B cell (primary cell): ENCODE data around the gene DYNLL2. TPM values are rescaled to one million over a fixed set of nuclear protein-coding genes. Genes with fewer than 3 reads are reported as not detected.
"Not testable (repeated sequence)": the region's sequence is repeated elsewhere in the genome, so short reads cannot be mapped to it uniquely, and the experiment has no call there.

ENCODE experiments used
- ATAC-seq: fragments of 200-7000 bp; cut with Tn5 transposase; one replicate; pipeline ENCODE4 v1.10.0; 2021; ENCODE audit warnings: low read depth, mild to moderate bottlenecking, moderate number of reproducible peaks, moderate library complexity
- CTCF ChIA-PET: fragments of 350-600 bp; sonication (Branson Sonifier 250); formaldehyde crosslinking; loops from one replicate; lab custom pipeline; 2021; ENCODE audit warnings: antibody characterized with exemption, inconsistent platforms; lab: Charles Lee
- POLR2A ChIA-PET: fragments of 350-600 bp; sonication (Branson Sonifier 250); formaldehyde crosslinking; loops from one replicate; lab custom pipeline; 2021; ENCODE audit warnings: antibody characterized with exemption; lab: Charles Lee
- DNase-seq: peaks from one replicate; pipeline ENCODE4 v3.0.0; 2013
- H2AFZ ChIP-seq: 2 replicates; pipeline ENCODE4 v1.6.1; 2012; ENCODE audit warnings: mild to moderate bottlenecking, low read depth, low read length; ENCODE audit not compliant: insufficient read depth, poor library complexity, severe bottlenecking
- H3K27ac ChIP-seq, 2 donors: 1 replicate in 1 of 2; 2 replicates in 1 of 2; pipeline ENCODE4 v1.5.1; 2012 to 2013; ENCODE audit warnings: low read length in 2 of 2, mild to moderate bottlenecking in 2 of 2, moderate library complexity in 1 of 2
- H3K27me3 ChIP-seq, 4 experiments: fragments of 200-600 bp in 1 of 4; sonication (generic) in 1 of 4; replicated peaks in 1 of 4; 1 replicate in 2 of 4; 2 replicates in 2 of 4; pipeline versions ENCODE4 v1.6.1 to v1.7.0; 2013 to 2016; ENCODE audit warnings: low read length in 3 of 4, mild to moderate bottlenecking in 2 of 4, mixed read lengths in 1 of 4, moderate library complexity in 1 of 4; ENCODE audit not compliant: insufficient read depth in 4 of 4, control insufficient read depth in 3 of 4; ENCODE audit errors: control extremely low read depth in 1 of 4
- H3K36me3 ChIP-seq, 2 experiments: replicated peaks in 1 of 2; 1 replicate in 1 of 2; 2 replicates in 1 of 2; pipeline versions ENCODE4 v1.6.1 to v1.7.1; 2013; ENCODE audit warnings: low read length in 1 of 2; ENCODE audit not compliant: insufficient read depth in 2 of 2, control insufficient read depth in 1 of 2; ENCODE audit errors: control extremely low read depth in 1 of 2, extremely low read depth in 1 of 2
- H3K4me1 ChIP-seq, 2 donors: fragments of 200-600 bp in 1 of 2; sonication (generic) in 1 of 2; 1 replicate in 1 of 2; 2 replicates in 1 of 2; pipeline versions ENCODE4 v1.5.1 to v1.6.1; 2013 to 2017; ENCODE audit warnings: low read length in 2 of 2; ENCODE audit not compliant: control insufficient read depth in 2 of 2, insufficient read depth in 2 of 2
- H3K4me2 ChIP-seq: replicated peaks from 2 replicates; pipeline ENCODE3; 2012; ENCODE audit warnings: mild to moderate bottlenecking, low read depth, low read length; ENCODE audit not compliant: poor library complexity, severe bottlenecking
- H3K4me3 ChIP-seq, 5 experiments: fragments of 200-600 bp in 1 of 5; sonication (generic) in 1 of 5; 1 replicate in 3 of 5; 2 replicates in 2 of 5; pipeline versions ENCODE4 v1.5.1 to v1.7.0; 2011 to 2016; ENCODE audit warnings: low read length in 4 of 5, mild to moderate bottlenecking in 4 of 5, low read depth in 2 of 5, control low read depth in 1 of 5, moderate library complexity in 1 of 5; ENCODE audit not compliant: insufficient read depth in 1 of 5; ENCODE audit errors: control extremely low read depth in 1 of 5, extremely low read depth in 1 of 5
- H3K79me2 ChIP-seq: fragments of 200-600 bp; sonication (generic); one replicate; pipeline ENCODE4 v1.6.0; 2016; ENCODE audit warnings: low read length; ENCODE audit not compliant: control insufficient read depth, insufficient read depth
- H3K9ac ChIP-seq: fragments of 200-600 bp; sonication (generic); 2 replicates; pipeline ENCODE4 v1.6.1; 2017; ENCODE audit warnings: mild to moderate bottlenecking, low read length, moderate library complexity
- H3K9me3 ChIP-seq, 3 donors: one replicate each; pipeline versions ENCODE4 v1.6.1 to v1.7.1; 2013; ENCODE audit warnings: low read length in 2 of 3; ENCODE audit not compliant: control insufficient read depth in 2 of 3, insufficient read depth in 1 of 3; ENCODE audit errors: control extremely low read depth in 1 of 3
- H4K20me1 ChIP-seq: 2 replicates; pipeline ENCODE4 v1.6.0; 2012; ENCODE audit warnings: mild to moderate bottlenecking, low read length; ENCODE audit not compliant: insufficient read depth, control insufficient read depth, poor library complexity, severe bottlenecking
- H3K27ac Mint-ChIP-seq: one replicate; pipeline ENCODE4 v1.8.0; 2021; ENCODE audit warnings: mixed read lengths
- H3K27me3 Mint-ChIP-seq: one replicate; pipeline ENCODE4 v1.8.0; 2021; ENCODE audit warnings: mixed read lengths
- H3K4me1 Mint-ChIP-seq: one replicate; pipeline ENCODE4 v1.8.0; 2021; ENCODE audit warnings: mixed read lengths
- H3K4me3 Mint-ChIP-seq: one replicate; pipeline ENCODE4 v1.8.0; 2021; ENCODE audit warnings: mixed read lengths
- H3K9me3 Mint-ChIP-seq: one replicate; pipeline ENCODE4 v1.8.0; 2022; ENCODE audit warnings: mixed read lengths; ENCODE audit not compliant: insufficient read depth
- EZH2 ChIP-seq: IDR thresholded peaks from 2 replicates; pipeline ENCODE4 v1.6.1; 2012; ENCODE audit warnings: borderline replicate concordance, low read depth, mild to moderate bottlenecking, moderate library complexity, low read length; ENCODE audit not compliant: insufficient read depth, poor library complexity, severe bottlenecking
- WGBS: methylation state at CpG from one replicate; pipeline ENCODE4 v1.1.5; 2013; ENCODE audit warnings: missing lambda C conversion rate; ENCODE audit not compliant: insufficient coverage; 5-methylcytosine and 5-hydroxymethylcytosine counted together
- intact Hi-C: fragments of 100-400 bp; cut with micrococcal nuclease; formaldehyde crosslinking; loops from one replicate; pipeline ENCODE4 v1.10.0; 2022
- polyA plus RNA-seq: library from polyadenylated mRNA; depleted of rRNA; stranded (reverse); fragments of >200 nt; gene quantifications from 2 replicates; pipeline ENCODE4 v1.2.3, GENCODE V29; 2012
- total RNA-seq, 2 donors: library from RNA; stranded (reverse); fragments of 120-200 nt in 1 of 2; gene quantifications; 1 replicate in 1 of 2; 2 replicates in 1 of 2; pipeline versions ENCODE4 v1.2.3 to v1.2.4, GENCODE V29; 2013 to 2022
- TF ChIP-seq, protein P1 (sequence below): fragments of 200-600 bp; IDR thresholded peaks from one replicate; pipeline ENCODE4 v1.8.0; 2022; ENCODE audit warnings: antibody characterized with exemption, mild to moderate bottlenecking

Gene DYNLL2
- total and polyA plus RNA-seq, 2 donors (not counting 1 experiment from before 2014, with no cell fraction given): 10.1 to 25.2 TPM

DNA sequence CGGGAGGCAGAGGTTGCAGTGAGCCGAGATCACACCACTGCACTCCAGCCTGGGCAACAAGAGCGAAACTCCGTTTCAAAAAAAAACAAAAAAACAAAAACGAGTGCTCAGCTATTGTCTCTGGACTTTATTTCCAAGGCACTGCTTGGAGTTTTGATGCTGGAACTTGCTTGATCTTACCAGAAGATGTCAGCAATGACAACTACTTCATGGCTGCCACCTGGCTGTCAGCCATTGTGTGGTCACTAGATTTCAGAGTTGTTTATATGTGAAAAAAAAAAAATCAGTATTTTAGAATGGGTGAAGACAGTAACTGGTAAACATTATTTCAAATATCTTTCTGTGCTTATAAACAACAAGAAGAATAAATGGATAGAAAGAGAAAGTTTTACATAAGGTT, 38.7 kb downstream of the DYNLL2 start:
- no peaks in the 10 kb centered on the region for H4K20me1 ChIP-seq
- H3K27me3 Mint-ChIP-seq: peaks cover 40% of the 10 kb centered on the region
- H3K9me3 ChIP-seq: no peaks in the 10 kb centered on the region
- TF ChIP-seq, protein P1, sequence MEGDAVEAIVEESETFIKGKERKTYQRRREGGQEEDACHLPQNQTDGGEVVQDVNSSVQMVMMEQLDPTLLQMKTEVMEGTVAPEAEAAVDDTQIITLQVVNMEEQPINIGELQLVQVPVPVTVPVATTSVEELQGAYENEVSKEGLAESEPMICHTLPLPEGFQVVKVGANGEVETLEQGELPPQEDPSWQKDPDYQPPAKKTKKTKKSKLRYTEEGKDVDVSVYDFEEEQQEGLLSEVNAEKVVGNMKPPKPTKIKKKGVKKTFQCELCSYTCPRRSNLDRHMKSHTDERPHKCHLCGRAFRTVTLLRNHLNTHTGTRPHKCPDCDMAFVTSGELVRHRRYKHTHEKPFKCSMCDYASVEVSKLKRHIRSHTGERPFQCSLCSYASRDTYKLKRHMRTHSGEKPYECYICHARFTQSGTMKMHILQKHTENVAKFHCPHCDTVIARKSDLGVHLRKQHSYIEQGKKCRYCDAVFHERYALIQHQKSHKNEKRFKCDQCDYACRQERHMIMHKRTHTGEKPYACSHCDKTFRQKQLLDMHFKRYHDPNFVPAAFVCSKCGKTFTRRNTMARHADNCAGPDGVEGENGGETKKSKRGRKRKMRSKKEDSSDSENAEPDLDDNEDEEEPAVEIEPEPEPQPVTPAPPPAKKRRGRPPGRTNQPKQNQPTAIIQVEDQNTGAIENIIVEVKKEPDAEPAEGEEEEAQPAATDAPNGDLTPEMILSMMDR: no peak
- no peak for TF ChIP-seq EZH2
- CTCF ChIA-PET: interaction anchor here (0.7 kb wide), 1 partner anchor 272 kb away, joined by 4 read pairs; no protein-coding TSS in a partner anchor
- H2AFZ ChIP-seq: no peak overlapping the region
- H3K4me1 Mint-ChIP-seq: no peaks in the 10 kb centered on the region
- H3K9ac ChIP-seq: no peak overlapping the region
- intact Hi-C loops: no loop called here
- no peak overlapping the region for H3K4me3 Mint-ChIP-seq
- DNase-seq: peak; percentile 14
- peaks cover 0 to 14% (median 7%) of the 10 kb centered on the region in 4 experiments for H3K27me3 ChIP-seq
- H3K27ac Mint-ChIP-seq: no peak overlapping the region
- H3K4me1 ChIP-seq: no peaks in the 10 kb centered on the region
- no peak for ATAC-seq
- no peak overlapping the region for H3K27ac ChIP-seq
- no peak overlapping the region for H3K4me3 ChIP-seq
- H3K9me3 Mint-ChIP-seq: no peaks in the 10 kb centered on the region
- no peak overlapping the region for H3K4me2 ChIP-seq
- WGBS: 55% methylated on average over 3 of the region's 5 CpGs
- no peaks in the 10 kb centered on the region for H3K79me2 ChIP-seq
- POLR2A ChIA-PET: no interaction called here
- H3K36me3 ChIP-seq: no peaks in the 10 kb centered on the region

DNA sequence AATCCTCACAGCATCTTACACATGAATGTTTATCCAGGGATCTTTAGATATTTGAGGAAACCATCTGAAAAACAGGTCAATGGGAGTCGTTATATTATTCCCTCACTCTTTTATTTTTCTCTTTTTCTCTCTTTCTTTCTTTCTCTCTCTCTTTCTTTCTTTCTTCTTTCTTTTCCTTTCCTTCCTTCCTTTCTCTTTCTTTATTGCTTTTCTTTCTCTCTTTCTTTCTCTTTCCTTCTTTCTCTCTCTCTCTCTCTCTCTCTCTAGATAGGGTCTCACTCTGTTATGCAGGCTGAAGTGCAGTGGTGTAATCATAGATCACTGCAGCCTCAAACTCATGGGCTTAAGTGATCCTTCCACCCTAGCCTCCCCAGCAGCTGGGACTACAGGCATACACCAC, 44.6 kb downstream of the DYNLL2 start:
- Histone ChIP-seq H4K20me1 (no peaks in the 10 kb centered on the region), H3K4me2 (no peak overlapping the region), H3K9ac (no peak overlapping the region), H3K4me3 (no peak overlapping the region), H3K27ac (no peak overlapping the region), H3K27me3 (peaks cover 0 to 15% (median 13%) of the 10 kb centered on the region in 4 experiments), H2AFZ (no peak overlapping the region), H3K4me1 (no peaks in the 10 kb centered on the region), H3K9me3 (no peaks in the 10 kb centered on the region), H3K36me3 (no peaks in the 10 kb centered on the region), H3K79me2 (no peaks in the 10 kb centered on the region)
- TF ChIP-seq, protein P1: no peak
- TF ChIP-seq EZH2: no peak
- Mint-ChIP-seq H3K27me3 (peaks cover 35% of the 10 kb centered on the region), H3K27ac (no peak overlapping the region), H3K4me1 (no peaks in the 10 kb centered on the region), H3K4me3 (no peak overlapping the region), H3K9me3 (no peaks in the 10 kb centered on the region)
- no CpG with 5 or more reads among the region's 1 CpG for WGBS
- POLR2A ChIA-PET: no interaction called here
- intact Hi-C loops: no loop called here
- DNase-seq (no peak), ATAC-seq (no peak)
- CTCF ChIA-PET: no interaction called here

DNA sequence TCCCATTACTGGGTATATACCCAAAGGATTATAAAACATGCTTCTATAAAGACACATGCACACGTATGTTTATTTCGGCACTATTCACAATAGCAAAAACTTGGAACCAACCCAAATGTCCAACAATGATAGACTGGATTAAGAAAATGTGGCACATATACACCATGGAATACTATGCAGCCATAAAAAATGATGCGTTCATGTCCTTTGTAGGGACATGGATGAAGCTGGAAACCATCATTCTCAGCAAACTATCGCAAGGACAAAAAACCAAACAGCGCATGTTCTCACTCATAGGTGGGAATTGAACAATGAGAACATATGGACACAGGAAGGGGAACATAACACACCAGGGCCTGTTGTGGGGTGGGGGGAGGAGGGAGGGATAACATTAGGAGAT, 49.5 kb downstream of the DYNLL2 start:
- H2AFZ ChIP-seq, H3K9me3 Mint-ChIP-seq, H3K4me1 ChIP-seq, H3K4me2 ChIP-seq, H3K27ac Mint-ChIP-seq, H3K27ac ChIP-seq, H4K20me1 ChIP-seq, H3K36me3 ChIP-seq, H3K4me1 Mint-ChIP-seq, intact Hi-C loops, H3K9ac ChIP-seq, DNase-seq, ATAC-seq, CTCF ChIA-PET, H3K4me3 Mint-ChIP-seq, POLR2A ChIA-PET, H3K79me2 ChIP-seq, H3K4me3 ChIP-seq: not testable (repeated sequence)
- Histone ChIP-seq H3K9me3 (peaks cover 0 to 14% (median 7%) of the 10 kb centered on the region in 3 donors), H3K27me3 (peaks cover 0 to 40% (median 15%) of the 10 kb centered on the region in 4 experiments)
- H3K27me3 Mint-ChIP-seq: peaks cover 56% of the 10 kb centered on the region
- WGBS: no CpG with 5 or more reads among the region's 5 CpGs
